K562 (cell line): Measurements from ENCODE around the gene TMEM214.

ENCODE experiments used
- PCBP1 ChIP-seq: fragments of 200-400 bp; formaldehyde crosslinking; IDR thresholded peaks from 2 replicates; pipeline ENCODE4 v1.6.1; 2018; ENCODE audit warnings: mild to moderate bottlenecking, low read depth, low read length; ENCODE audit not compliant: poor library complexity, severe bottlenecking
- PRPF4 ChIP-seq: fragments of 200-400 bp; formaldehyde crosslinking; IDR thresholded peaks from one replicate; pipeline ENCODE4 v1.6.1; 2017; ENCODE audit warnings: low read length, low read depth, mild to moderate bottlenecking; ENCODE audit not compliant: insufficient read depth, poor library complexity, severe bottlenecking

DNA sequence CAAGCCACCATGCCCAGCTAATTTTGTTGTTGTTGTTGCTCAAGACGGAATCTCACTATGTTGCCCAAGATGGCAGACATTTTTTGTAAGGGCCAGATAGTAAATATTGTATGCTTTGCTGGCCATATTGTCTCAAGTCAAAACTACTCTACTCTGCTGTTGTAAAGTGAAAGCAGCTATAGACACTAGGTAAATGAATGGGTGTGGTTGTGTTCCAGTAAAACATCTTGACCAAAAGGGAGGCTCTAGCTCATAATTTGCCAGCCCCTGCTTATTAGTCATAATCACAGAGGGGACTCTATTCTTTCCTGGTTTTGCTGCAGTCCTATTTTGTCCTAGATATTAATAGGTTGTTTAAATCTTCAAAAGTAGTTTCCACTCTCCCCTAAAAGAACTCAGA is 37.8 kb upstream of the TMEM214 start:
- TF ChIP-seq PCBP1 (no peak), PRPF4 (no peak)
